Heart left ventricle (tissue), 16 donors: Measurements from ENCODE around the gene GNG7. TPM values are rescaled to one million over a fixed set of nuclear protein-coding genes. Genes with fewer than 3 reads are reported as not detected.
A peak's percentile ranks its signal among the peaks of the same experiment; 100 is the strongest.

Source experiments
- ATAC-seq, 4 donors: fragments of 200-7000 bp; cut with Tn5 transposase; one replicate each; pipeline ENCODE4 v1.9.1; 2020 to 2022; ENCODE audit warnings: moderate library complexity in 4 of 4, mild to moderate bottlenecking in 3 of 4, moderate number of reproducible peaks in 1 of 4
- DNase-seq, 5 donors: peaks; one replicate each; pipeline ENCODE4 v3.0.0-alpha.2; 2020
- H3K27ac ChIP-seq, 12 donors: fragments of 200-600 bp; sonication (generic) in 4 of 12; one replicate each; pipeline versions ENCODE4 v1.5.0 to v1.8.0; 2016 to 2022; ENCODE audit warnings: mild to moderate bottlenecking in 2 of 12
- H3K27me3 ChIP-seq, 9 donors: fragments of 200-600 bp; sonication (generic) in 2 of 9; one replicate each; pipeline versions ENCODE4 v1.5.1 to v1.8.0; 2016 to 2022; ENCODE audit warnings: mild to moderate bottlenecking in 3 of 9
- H3K36me3 ChIP-seq, 9 donors: fragments of 200-600 bp; sonication (generic) in 2 of 9; one replicate each; pipeline versions ENCODE4 v1.5.0 to v1.8.0; 2018 to 2022; ENCODE audit warnings: mild to moderate bottlenecking in 2 of 9
- H3K4me1 ChIP-seq, 12 donors: fragments of 200-600 bp; sonication (generic) in 4 of 12; one replicate each; pipeline versions ENCODE4 v1.5.0 to v1.8.0; 2016 to 2022; ENCODE audit warnings: mild to moderate bottlenecking in 3 of 12
- H3K4me3 ChIP-seq, 12 donors: fragments of 200-600 bp; sonication (generic) in 4 of 12; one replicate each; pipeline versions ENCODE4 v1.5.0 to v1.8.0; 2017 to 2022; ENCODE audit warnings: mild to moderate bottlenecking in 9 of 12, moderate library complexity in 4 of 12
- H3K9me3 ChIP-seq, 12 donors: fragments of 200-600 bp; sonication (generic) in 4 of 12; one replicate each; pipeline versions ENCODE4 v1.5.0 to v1.8.0; 2016 to 2022; ENCODE audit warnings: mild to moderate bottlenecking in 1 of 12
- CTCF ChIP-seq, 12 donors: fragments of 200-600 bp; sonication (generic) in 4 of 12; IDR thresholded peaks; one replicate each; pipeline versions ENCODE4 v1.5.0 to v1.8.0; 2018 to 2022; ENCODE audit warnings: antibody characterized with exemption in 12 of 12, mild to moderate bottlenecking in 5 of 12
- POLR2A ChIP-seq, 2 donors: fragments of 450-650 bp; IDR thresholded peaks; one replicate each; pipeline ENCODE4 v1.6.1; 2017; ENCODE audit warnings: antibody characterized with exemption in 2 of 2, mild to moderate bottlenecking in 2 of 2, moderate library complexity in 2 of 2
- WGBS, 4 donors: extraction: QIAGEN DNeasy Blood & Tissue Kit in 2 of 4; methylation state at CpG; one replicate each; pipeline versions ENCODE4 v1.1.5 to v1.1.7; 2013 to 2018; 5-methylcytosine and 5-hydroxymethylcytosine counted together
- intact Hi-C, 10 donors: fragments of 100-400 bp; cut with DNase I; formaldehyde crosslinking; loops; one replicate each; pipeline versions ENCODE4 v1.11.1 to v1.14.2; 2022
- polyA plus RNA-seq, 2 donors: library from polyadenylated mRNA; stranded (reverse); fragments of 200-250 nt; gene quantifications; one replicate each; pipeline ENCODE4 v1.2.3, GENCODE V29; 2013
- total RNA-seq, 9 donors: library from RNA; depleted of rRNA in 2 of 9; stranded (reverse); fragments of >200 nt in 2 of 9; fragmentation: NEBNext Ultra II Directional in 3 of 9; extraction: Animal tissue kit (Norgen Biotek cat#: 25700) in 3 of 9; gene quantifications; one replicate each; pipeline versions ENCODE4 v1.1.0 to v1.2.4, GENCODE V29; 2016 to 2023
- donor health status: ischemic (EF 13 %, LVEDD 7.1; RV severe dilation, severe dysfunction).
- donor health status: healthy with polysubstance abuse.
- donor health status: DM: no; HTN: yes; CAD: no.
- donor health status: DM: no; HTN: no; CAD: no.
- donor health status: ischemic (EF 25% LVEDD 6.9; RV normal size, moderate dysfunction).
- donor health status: ischemic (EF 25% LVEDD 5.7; RV mildly dilated, moderate dysfunction).
- donor health status: healthy.
- donor health status: DM: yes; HTN: yes; CAD: no.
- donor health status: ischemic (EF 35%, LVEDD 5.7; RV mildly dilated, moderate dysfunction).
- donor health status: nonischemic (EF 11% LVEDD 7.7; RV severe dilation, severe dysfunction).
- donor health status: DM: yes; HTN: yes; CAD: no.
- donor health status: PGD.
- donor health status: ischemic (EF 29% LVEDD 5.4; RV normal size, mild dysfunction).
- donor health status: nonischemic (EF 23%, LVEDD 6.1; RV moderate dilation, normal function).

Gene GNG7
- total and polyA plus RNA-seq, 11 donors = 11.7 to 46.4 (median 24.0) TPM

DNA sequence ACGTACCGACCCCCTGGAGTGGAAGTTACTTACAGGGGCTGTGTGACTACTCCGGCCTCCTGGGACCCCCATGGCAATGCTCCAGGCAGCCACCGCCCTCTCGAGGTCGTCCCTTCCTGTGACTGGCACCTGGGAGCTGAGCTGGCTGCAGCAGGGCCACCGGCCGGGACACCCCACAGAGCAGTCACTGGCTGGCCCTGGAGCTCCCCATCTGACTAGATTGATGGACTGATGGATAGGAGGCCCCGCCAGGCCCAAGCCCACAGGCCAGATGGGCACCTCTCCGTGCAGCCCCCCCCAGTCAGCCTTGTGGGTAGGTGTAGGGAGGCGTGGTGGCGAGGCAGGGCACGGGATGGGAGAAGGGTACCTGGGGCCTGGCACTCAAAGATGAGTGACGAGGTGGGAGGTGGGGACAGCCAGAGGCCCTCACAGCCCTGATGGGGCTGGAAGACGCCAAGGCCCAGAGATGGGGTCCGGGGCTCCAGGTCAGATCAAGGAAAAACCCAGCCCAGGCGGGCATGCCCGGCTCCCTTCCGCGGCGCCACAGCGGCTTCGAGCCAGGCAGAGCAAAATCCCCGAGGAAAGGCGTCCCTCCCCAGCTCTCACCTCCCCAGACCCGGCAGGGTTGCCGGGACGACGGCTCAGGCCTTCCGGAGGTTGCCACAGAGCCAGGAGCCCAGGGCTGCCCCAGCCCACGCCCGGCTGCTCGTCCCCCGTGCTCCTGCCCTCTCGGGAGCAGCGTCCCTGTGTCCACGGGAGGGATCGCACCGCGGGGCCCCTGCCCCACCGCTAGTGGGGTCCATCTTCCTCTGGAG, 28.9 kb upstream of the GNG7 start:
- peaks cover 0 to 15% (median 9%) of the 10 kb centered on the region in 9 donors for H3K27me3 ChIP-seq
- peak in 1 of 5 donors; percentile 51 for DNase-seq
- TF ChIP-seq CTCF (IDR thresholded peaks at IDR 0.05) (no peak), POLR2A (IDR thresholded peaks at IDR 0.05) (no peak)
- 83 to 89% (median 87%) methylated on average over 32 to 41 of the region's 41 CpGs for WGBS, 4 donors
- H3K4me1 ChIP-seq = peaks cover 0 to 4% (median 0%) of the 10 kb centered on the region in 12 donors
- H3K9me3 ChIP-seq = peaks cover 0 to 1% (median 0%) of the 10 kb centered on the region in 12 donors
- H3K4me3 ChIP-seq = no peak overlapping the region
- no peak for ATAC-seq
- no peak overlapping the region for H3K27ac ChIP-seq
- intact Hi-C loops = no loop called here
- peaks cover 0 to 44% (median 9%) of the 10 kb centered on the region in 9 donors for H3K36me3 ChIP-seq

DNA sequence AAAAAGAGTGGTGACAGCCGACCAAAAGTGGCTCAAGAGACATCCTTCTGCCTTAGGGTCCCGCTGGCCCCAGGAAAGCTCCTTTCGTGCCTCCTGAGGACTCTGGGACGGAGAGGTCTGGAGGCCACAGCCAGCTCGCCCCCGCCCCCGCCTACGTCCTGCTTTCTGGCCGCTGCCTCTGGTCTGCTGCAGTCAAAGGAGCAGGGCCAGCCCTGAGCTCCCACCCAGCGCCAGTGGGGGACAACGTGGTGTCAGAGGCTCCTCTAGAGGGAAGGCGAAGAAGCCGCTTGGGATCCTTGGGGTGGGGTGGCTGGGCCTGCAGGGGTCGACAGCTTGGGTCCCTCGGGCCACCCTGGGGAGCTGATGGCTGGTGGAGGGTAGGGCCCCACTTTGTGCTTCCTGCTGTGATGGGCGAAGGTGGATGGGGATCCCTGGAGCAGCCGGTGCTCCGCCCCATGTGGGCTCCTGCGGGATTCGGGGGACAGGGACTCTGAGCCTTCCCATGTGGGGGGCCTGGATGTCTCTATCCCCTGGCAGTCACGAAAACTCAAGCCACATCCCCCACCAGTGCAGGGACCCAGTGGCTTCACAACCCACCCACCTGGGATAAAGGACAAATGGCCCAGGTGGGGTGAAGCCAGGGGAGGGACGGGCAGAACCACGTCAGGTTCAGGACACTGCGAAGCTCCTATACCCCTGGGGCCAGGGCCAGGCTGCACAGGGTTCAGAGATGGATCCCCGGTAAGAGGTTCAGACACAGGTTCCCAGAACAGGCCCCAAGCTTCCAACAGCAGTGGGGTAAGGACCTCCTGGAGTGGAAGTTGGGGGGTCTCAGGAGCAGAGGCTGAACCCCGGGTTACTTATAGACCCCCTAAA, 27.7 kb upstream of the GNG7 start:
- H3K27ac ChIP-seq = no peak overlapping the region
- peaks cover 0 to 24% (median 10%) of the 10 kb centered on the region in 9 donors for H3K27me3 ChIP-seq
- intact Hi-C loops = loop anchor here in 2 of 10 donors (10.0 kb wide), 1 partner anchor 65 kb away; no protein-coding TSS in a partner anchor
- WGBS, 4 donors = 85 to 90% (median 87%) methylated on average over 11 to 26 of the region's 26 CpGs
- DNase-seq (peak in 1 of 5 donors; percentile 40), ATAC-seq (no peak)
- H3K4me1 ChIP-seq = peaks cover 0 to 4% (median 0%) of the 10 kb centered on the region in 12 donors
- TF ChIP-seq CTCF (IDR thresholded peaks at IDR 0.05) (no peak), POLR2A (IDR thresholded peaks at IDR 0.05) (no peak)
- no peak overlapping the region for H3K4me3 ChIP-seq
- H3K9me3 ChIP-seq = no peaks in the 10 kb centered on the region
- H3K36me3 ChIP-seq = peaks cover 0 to 33% (median 6%) of the 10 kb centered on the region in 9 donors

DNA sequence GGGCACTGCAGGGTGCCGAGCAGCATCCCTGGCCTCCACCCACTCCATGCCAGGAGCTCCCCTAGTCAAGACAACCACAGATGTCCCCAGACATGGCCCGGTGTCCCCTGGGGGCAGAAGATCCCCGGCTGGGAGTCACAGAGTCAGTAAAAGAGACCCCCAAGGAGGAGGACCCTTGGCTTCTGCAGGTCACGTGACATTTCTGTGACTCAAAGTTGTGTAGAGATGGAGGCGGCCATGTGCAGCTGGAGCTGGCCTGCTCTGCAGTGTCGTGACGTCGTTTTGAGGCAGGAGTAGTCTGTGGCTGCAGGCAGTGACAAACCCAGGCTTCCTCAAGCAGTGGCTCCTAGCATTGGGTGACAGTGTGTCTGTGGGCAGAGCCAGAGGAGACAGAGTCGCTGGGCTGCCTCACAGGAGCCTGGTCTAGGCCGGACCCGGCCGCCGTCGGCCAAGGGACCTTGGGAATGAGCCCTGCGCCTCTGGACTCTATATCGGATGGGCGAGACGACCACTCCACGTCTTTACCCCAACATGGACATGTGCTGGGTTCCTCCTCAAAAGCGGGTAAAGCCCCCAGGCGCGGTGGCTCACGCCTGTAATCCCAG, 26.4 kb upstream of the GNG7 start:
- H3K4me3 ChIP-seq = no peak overlapping the region
- H3K36me3 ChIP-seq = peaks cover 0 to 22% (median 0%) of the 10 kb centered on the region in 9 donors
- DNase-seq (peak in 1 of 5 donors; percentile 41), ATAC-seq (no peak)
- H3K27ac ChIP-seq = no peak overlapping the region
- H3K27me3 ChIP-seq = peaks cover 0 to 28% (median 10%) of the 10 kb centered on the region in 9 donors
- no peaks in the 10 kb centered on the region for H3K9me3 ChIP-seq
- intact Hi-C loops = loop anchor here in 2 of 10 donors (10.0 kb wide), 1 partner anchor 64 kb away; no protein-coding TSS in a partner anchor
- WGBS, 4 donors = 72 to 88% (median 86%) methylated on average over 8 to 23 of the region's 23 CpGs
- H3K4me1 ChIP-seq = peaks cover 0 to 4% (median 0%) of the 10 kb centered on the region in 12 donors
- no peak for TF ChIP-seq POLR2A (IDR thresholded peaks at IDR 0.05)
- no peak for TF ChIP-seq CTCF (IDR thresholded peaks at IDR 0.05)
